Embryonic facial prominence (tissue), 1 donor: ENCODE results near the gene FBP1.
"Not testable (repeated sequence)": the region's sequence is repeated elsewhere in the genome, so short reads cannot be mapped to it uniquely, and the experiment has no call there.

ENCODE experiments used
- DNase-seq: peaks from one replicate; pipeline ENCODE4 v3.0.0-alpha.2; 2016; ENCODE audit errors: extremely low spot score

FBP1 gene

GRCh38 chr9:94613003-94613402, 26.3 kb downstream of the FBP1 start:
- DNase-seq = no peak

- DNase-seq = no peak
These were observed 27.2 kb downstream of the FBP1 start for GRCh38 chr9:94612071-94612470.

- no peak for DNase-seq
These were observed 27.7 kb downstream of the FBP1 start for GRCh38 chr9:94611638-94612068.

- DNase-seq = no peak
These were observed 29.1 kb downstream of the FBP1 start for GRCh38 chr9:94610181-94610606.

GRCh38 chr9:94607423-94607691, 32.0 kb downstream of the FBP1 start:
- no peak for DNase-seq

- DNase-seq = no peak
These were observed 32.5 kb downstream of the FBP1 start for GRCh38 chr9:94606646-94607422.

GRCh38 chr9:94603259-94604160, 35.8 kb downstream of the FBP1 start:
- peak; percentile 61 for DNase-seq

GRCh38 chr9:94602666-94603065, 36.7 kb downstream of the FBP1 start:
- DNase-seq = no peak

GRCh38 chr9:94600715-94601114, 38.6 kb downstream of the FBP1 start:
- DNase-seq = no peak

- no peak for DNase-seq
These were observed 39.1 kb downstream of the FBP1 start for GRCh38 chr9:94600258-94600657.

GRCh38 chr9:94599102-94599501, 40.2 kb downstream of the FBP1 start:
- no peak for DNase-seq

- DNase-seq = no peak
These were observed 45.6 kb downstream of the FBP1 start, which contains the start of gene FBP2 for GRCh38 chr9:94593459-94594345. Gene FBP2, minus strand, starts transcription at chr9:94593824. Its CDS starts 98 bp downstream, at chr9:94593726.

- not testable (repeated sequence) for DNase-seq
These were observed 46.6 kb downstream of the FBP1 start for GRCh38 chr9:94592683-94593082.

GRCh38 chr9:94591876-94592275, 47.4 kb downstream of the FBP1 start:
- no peak for DNase-seq

- not testable (repeated sequence) for DNase-seq
These were observed 48.2 kb downstream of the FBP1 start for GRCh38 chr9:94591046-94591545.

GRCh38 chr9:94588681-94589080, 50.6 kb downstream of the FBP1 start:
- DNase-seq = no peak

GRCh38 chr9:94586814-94587213, 52.5 kb downstream of the FBP1 start:
- DNase-seq = no peak

- DNase-seq = no peak
These were observed 53.0 kb downstream of the FBP1 start for GRCh38 chr9:94586316-94586715.

- no peak for DNase-seq
These were observed 54.8 kb downstream of the FBP1 start for GRCh38 chr9:94584555-94584954.

- DNase-seq = no peak
These were observed 57.6 kb downstream of the FBP1 start for GRCh38 chr9:94581728-94582127.

GRCh38 chr9:94577571-94577970, 61.7 kb downstream of the FBP1 start:
- no peak for DNase-seq

GRCh38 chr9:94577036-94577435, 62.3 kb downstream of the FBP1 start:
- DNase-seq = no peak
